SW480 (cell line): ENCODE results near the gene NDST1.

ENCODE experiments used
- DNase-seq: peaks from one replicate; pipeline ENCODE4 v3.0.0-alpha.2; 2016; ENCODE audit warnings: low spot score

The NDST1 gene

DNA sequence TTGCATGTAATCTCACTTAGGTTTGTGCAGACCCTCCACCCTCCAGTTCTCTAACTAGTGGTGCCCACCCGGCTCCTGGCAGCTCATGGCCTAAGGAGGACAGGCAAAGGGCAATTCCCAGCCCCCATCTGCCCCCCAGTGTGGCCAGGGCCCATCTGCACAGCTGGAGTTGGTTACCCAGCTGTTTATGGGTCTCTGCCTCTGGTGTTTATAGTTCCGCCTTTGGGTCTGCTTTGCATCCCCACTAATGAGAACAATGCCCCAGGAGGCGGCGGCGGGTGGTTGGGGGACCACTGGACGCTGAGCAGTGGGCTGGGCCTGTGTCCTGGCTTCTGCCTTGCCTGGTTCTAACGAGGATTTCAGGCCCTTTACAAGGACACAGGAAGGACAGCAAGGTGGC lies 62.4 kb downstream of the NDST1 start:
- DNase-seq, result no peak

DNA sequence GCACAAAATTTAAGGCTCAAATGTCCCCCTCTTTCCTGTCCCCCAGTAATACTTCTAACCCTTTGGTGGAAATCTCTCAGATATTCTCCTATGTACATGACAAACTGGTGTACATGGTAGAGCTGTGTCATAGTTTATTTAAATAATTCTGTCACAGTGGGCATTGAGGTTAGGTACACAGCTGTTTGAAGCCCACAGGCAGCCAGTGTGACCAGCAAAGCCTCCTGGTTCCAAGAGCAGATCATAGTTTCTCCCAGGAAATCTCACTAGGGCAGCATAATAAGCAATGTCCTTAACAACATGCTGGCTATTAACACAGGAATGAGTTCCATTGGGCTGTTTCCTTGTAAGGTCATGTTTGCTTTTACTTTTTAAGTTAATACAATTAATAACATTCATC lies 63.9 kb downstream of the NDST1 start:
- DNase-seq, result no peak

DNA sequence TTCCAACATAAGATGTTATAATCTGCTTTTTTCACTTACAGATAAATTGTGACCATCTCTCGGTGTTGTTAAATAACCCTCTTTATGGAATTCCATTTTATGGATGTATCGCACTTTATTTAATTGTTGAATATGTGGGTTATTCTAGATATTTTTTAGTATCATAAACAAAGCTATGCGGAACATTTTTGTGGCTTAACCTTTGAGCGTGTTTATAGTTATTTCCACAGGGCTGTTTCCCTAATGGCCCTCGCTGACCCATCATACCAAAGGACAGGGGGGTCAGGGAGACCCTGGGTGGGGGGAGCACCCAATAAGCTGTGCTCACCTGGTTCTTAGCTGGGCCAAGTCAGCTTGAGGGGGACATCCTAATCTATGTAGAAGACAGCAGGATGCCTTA lies 65.3 kb downstream of the NDST1 start:
- DNase-seq, result no peak

DNA sequence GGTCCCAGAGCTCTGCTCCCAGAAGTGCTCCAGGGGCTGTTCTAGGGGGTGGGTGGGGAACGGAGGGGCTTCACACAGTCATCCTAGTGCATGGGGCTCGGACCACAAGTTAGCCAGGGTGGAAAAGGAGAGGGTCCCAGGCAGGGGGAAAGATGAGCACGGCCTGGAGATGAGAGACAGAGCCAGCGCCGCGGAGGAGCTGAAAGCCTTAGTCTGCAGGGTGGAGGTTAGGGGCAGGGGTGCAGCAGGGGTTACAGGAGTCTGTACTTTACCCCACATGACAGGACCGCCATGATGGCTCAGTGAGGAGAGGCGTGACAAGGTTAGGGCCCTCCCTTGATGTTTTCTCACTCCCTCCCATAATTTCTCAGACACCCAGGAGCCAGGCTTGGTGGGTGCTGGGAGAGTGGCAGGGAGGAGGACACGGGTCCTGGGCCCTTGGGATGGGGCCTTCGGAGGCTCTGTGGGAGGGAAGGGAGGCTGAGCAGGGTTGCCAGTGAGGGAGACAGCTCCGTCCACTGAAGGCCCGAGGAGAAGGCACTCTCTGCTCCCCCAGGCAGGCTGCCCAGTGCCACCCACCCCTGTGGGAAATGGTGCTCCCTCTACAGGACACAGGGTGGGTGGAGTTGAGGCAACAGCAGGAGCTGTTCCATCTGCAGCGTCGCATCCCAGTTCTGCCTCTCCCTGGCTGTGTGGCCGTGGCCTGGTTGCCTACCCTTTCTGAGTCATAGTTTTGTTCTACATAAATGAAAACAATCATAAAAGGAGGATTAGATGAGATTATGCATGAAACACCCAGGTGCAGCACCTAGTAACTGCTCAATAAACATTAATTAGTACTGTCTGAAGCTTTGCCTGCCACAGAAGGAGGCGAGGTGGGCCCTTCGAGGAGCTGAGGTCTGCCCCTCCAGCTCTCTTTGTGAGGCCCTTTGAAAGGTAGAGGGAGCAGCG lies 66.2 kb downstream of the NDST1 start:
- DNase-seq, result no peak

DNA sequence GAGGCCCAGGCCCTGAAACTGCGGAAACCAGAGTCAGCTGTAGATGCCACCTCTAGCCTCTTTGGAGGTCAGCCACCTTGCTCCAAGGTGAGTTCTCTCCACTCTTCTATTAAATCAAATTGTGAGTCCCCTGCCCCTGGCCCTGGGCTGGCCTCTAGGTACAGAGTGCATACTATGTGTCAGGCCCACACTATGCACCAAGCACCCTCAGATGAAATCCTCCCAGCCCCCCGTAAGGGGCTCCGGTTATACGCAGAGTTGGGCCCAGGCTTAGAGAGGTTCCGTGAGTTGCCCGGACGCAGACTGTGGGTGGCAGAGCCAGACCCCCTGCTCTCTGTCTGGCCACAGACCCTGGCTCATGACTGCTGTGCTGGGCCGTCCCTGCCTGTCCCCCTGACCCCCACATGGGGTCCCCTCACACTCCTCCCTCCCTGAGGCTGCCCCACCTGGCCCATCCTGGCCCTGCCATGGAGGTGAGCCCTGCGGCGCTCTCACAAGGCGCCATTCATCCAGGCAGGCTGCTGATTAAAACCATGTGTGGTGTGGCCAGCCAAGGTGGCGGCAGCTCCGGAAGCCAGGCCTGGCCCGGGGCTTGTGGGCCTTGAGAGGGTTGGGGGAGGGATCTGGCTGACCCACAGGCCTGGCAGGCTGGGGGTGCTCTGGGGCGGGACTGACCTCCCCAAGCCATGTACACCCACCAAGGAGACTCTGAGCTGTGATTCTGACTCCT lies 67.1 kb downstream of the NDST1 start:
- DNase-seq, result no peak

DNA sequence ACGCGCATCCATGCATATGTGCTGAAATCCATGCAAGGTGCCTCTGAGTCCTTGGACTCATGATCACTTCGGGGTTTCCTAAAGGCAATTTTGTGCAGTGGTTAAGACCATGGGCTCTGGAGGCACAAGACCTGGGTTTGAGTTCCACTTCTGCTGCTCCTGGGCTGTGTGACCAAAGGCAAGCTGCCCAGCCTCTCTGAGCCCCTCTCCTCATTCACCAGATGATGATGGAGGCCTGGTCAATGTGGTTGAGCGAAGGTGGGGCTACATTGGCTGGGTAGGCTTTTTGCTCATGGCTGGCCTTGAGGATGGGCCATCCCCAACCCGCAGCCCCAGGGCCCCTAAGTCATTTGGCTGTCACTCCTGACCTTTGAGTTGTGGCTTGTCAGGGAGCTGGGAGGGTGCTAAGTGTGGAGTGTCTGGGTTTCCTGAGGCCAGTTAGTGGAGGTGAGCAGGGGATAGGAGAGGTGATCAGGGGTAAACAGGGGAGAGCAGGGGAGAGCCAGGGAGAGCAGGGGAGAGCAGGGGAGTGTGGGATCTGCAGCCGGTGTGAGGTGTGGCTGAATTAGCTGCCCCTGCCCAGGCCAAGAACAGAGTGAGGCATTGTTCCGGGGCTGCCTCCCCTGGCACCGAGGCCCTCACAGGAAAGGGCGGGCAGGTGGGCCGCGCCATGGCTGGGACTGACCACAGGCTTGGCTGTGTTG lies 68.0 kb downstream of the NDST1 start:
- peak; percentile 37 for DNase-seq

DNA sequence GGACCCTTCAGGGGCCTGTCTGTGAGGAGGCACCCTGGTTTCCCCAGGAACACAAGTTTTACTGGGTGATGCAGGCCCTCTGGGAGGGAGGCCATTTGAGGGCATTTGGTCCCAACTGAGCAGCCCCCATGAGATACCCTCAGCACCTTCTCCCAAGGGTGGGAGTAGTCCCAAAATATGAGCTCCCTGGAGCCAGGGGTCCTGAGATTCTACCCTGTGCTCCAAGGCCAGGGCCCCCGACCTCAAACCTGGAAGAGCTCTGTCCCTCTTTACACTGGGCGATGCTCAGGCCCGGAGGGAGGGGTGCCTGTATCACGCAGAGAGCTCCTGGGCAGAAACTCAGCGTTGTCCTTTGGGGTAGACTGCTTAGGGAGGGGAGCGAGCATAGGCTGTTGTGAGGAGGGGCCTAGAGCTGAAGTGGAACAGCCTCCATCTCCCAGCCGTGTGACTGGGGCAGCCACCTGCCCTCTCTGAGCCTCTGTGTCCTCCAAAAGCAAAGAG lies 68.6 kb downstream of the NDST1 start:
- no peak for DNase-seq

DNA sequence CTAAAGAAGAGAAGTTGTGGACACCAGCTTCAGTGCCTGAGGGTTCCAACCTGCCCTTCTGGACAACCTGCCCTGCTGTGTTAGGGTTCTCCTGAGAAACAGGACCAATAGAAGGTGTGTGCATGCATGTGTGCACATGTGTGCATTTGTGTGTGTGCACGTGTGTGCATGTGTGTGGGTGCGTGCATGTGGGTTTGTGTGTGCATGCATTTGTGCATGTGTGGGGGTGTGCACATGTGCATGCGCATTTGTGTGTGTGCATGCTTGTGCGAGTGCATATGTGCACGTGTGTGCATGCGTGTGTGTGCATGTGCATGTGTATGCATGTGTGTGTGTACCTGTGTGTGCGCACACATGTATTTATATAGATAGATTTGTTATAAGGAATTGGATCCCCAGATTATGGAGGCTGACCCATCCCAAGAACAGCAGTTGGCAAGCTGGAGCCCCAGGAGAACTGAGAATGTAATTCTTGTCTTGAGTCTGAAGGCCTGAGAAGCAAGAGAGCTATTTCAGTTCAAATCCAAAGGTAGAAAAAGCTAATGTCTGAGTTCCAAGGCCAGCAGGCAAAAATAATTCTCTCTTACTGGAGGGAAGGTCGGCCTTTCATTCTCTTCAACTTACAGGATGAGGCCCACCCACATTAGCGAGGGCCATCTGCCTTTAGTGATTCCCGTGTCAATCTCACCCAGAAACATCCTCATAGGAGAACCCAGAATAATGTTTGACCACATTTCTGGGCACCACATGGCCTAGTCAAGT lies 69.6 kb downstream of the NDST1 start:
- DNase-seq, result no peak

DNA sequence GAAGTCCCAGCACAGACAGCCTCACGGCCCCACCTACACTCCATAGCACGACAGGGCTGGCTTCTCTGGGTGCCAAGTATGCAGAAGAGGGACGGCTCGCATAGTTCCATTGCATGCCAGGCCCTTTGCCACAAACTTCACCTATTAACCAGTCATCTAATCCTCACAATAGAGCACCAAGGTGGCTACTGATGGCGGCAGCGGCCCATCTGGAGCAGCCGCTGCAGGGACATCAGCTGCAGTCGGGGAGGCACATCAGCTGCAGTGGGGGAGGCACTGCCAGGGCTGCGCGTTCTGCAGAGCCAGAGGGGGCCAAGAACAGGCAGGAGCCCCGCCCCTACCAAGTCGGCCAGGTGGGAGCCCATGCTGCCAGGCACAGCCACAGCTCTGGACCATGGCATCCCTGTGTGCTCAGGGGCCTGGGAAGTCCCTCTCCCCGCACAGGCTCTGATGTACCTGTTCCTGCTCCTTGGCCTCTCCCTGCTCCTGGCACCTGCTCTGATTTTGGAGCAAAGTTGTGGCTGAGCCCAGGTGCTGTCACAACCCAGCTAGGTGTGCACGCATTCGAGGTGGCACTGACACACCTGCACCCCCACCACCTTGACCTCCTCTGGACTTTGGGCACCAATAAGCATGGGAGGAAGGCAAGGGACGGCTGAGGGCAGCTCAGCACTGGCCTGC lies 71.0 kb downstream of the NDST1 start:
- DNase-seq, result no peak

DNA sequence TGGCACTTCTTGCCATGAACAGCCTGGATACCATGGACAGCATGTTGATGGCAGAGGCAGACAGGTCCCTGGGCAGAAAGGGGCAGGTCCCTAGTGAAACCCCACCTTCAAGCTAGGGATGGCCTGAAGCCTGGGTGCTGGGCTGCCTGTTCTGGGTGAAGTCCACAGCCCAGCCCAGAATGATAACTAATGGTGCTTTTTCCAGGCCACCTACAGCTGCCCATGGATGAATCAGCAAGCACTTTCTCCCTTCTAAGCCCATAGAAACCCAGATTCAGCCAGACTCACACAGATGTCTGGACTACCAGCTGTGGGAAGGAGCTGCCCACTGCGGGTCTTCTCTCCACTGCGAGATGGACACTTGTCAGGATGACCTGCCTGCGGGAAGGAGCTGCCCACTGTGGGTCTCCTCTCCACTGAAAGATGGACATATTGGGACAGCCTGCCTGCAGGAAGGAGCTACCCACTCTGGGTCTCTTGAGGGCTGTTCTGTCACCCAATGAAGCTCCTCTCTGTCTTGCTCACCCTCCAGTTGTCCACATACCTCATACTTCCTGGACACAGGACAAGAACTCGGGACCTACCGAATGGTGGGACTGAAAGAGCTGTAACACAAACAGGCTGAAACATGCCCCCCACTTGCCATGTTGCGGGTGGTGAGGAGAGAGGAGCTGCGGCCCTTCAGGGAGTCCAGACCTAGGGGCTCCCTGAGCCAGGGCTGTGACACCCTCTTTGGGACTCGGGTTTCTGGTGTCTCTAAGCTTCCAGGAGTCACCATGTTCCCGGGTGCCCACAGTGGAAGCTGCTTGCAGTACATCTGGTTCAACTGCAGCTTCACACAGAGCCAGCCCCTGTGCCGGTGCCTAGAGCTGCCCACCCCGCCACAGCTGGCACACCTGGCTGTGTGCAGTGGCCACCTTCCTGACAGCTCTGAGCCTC lies 71.8 kb downstream of the NDST1 start:
- no peak for DNase-seq

DNA sequence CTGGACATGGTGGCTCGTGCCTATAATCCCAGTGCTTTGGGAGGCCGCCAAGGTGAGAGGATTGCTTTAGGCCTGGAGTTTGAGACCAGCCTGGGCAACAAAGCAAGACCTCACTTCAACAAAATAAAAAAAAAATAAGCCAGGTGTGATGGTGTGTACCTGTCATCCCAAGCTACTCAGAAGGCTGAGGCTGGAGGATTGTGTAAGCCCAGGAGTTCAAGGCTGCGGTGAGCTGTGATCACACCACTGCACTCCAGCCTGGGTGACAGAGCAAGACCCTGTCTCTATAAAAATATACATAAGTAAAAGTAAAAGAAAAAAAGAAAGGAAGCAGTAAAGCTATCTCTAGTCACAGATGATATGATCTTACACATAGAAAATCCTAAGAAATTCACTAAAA lies 73.0 kb downstream of the NDST1 start:
- no peak for DNase-seq

DNA sequence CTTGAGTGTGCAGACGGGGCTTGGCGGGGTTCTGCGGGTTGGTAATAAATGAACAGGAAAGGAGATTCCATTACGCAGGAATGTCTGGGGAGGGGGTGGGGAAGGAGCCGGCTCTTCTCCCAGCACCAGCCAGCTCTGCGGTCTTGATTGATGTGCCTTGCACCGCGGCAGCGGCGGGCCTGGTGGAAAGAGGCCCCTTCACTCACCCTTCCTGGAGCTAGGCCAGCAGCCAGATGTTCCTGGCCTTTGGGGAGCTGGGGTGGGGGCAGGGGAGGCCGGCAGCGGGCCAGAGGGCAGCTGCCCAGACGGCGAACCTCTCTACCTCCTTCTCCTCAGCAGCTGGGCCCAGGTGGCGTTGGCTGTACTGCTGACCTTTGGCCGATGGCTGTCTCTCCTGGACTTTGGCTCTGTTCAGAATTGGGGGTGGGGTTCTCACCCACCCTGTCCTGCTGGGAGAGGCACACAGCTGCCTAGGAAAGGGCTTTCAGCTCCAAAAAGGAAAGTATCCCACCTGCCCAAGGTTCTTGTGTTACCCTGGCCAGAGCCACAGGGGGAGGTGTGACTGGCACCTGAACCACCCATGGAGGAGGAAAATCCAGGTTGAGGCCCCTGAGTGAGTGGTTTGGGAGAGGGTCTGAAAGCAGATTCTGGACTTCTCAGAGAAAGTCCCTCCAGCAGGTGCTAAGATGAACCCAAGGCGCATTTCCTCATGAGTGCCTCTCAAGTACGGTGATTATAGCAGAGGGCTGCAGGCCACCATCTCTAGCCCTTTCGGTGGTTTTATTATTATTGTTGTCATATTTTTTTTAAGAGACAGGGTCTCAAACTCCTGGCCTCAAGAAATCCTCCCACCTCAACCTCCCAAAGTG lies 74.5 kb downstream of the NDST1 start:
- DNase-seq, result peak; percentile 67

DNA sequence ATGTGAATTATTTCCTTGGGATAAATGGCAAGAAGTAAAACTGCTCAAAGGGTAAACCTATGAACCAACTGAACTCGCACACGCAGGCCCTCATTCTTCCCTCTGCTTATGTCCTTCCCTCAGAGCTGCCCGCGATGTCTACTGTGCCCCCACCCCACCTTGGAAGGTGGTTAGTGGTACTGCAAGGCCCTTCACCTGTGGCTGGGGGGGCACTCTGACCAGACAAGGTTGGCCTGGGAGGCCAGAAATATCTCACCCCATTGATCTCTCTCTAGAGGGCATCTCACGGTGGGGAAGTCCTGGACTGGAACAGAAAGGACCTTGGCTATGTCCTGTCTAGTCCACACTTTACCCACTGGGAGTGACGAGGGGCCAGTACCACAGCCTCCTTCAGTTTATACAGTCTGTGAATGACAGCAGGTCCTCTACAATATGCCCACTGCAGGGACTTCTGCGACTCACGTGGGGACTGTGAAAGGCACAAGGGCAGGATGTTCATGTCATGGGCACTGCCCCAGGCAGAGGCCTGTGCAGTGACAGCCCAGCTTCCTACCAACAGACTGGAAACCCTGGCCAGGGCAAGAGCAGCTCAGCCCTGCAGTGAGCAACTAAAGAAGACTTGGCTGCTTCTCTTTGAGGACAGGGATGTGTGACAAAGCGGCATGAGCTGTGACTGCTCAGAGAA lies 75.8 kb downstream of the NDST1 start:
- DNase-seq, result no peak

DNA sequence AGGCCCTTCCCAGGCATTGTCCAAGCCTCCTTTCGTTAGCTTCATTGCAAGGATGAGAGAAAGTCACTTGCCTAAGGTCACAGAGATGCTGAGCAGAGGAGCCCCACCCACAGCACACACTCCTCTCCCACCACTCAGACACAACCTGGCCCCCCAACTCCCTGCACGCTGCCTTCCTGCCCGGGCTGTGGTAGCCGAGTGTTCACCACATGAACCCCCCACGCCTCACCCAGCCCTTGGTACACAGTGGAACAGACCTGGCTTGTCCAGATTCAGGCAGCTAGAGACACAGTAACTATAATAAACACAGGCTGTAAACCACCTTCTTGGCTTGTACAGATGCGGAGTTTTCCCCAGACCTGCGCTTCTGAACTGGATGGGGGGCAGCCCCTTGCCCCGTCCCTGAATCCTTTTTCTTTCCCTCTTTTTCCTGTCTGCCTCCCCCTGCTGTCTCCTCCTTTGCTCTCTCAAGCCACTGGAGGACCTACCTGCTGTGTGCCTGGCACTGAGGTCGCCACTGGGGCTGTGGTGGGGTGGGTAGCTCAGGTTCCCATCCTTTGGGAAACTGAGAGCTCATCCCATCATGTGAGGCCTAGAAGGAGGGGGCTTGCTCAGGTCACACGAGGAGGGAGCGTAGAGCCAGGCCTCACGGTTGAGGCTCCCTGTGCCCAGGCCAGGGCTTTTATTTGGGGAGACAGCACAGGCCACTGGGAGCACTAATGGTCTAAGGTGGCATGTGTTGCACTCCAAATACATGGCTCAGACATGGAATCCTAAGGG lies 76.8 kb downstream of the NDST1 start:
- no peak for DNase-seq

DNA sequence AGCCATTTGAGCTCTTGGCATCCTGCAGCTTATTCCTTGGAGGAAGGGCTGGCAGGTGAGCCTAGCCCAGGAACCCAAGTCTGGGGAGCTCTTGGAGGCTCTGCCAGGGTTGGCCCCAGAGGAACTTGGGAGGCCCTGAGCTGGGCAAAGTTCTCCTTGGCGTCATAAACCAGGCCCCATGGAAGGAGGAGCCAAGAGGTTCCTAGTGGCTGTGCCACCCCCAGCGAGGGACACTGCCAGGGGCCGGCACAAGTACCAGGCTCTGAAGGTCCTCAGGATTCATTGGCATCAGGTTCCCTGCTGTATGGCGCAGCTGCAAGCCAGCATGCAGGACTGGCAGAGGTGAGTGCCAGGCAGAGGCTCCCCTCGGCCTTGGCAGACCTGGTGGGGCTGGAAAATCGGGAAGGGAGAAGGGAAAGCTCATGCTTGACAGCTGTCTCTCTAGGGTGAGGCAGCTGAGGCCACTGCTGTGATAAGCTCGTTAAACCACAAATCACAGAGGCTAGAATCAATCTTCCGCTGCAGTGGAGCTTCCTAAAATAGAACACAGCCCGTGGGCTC lies 77.9 kb downstream of the NDST1 start:
- no peak for DNase-seq

DNA sequence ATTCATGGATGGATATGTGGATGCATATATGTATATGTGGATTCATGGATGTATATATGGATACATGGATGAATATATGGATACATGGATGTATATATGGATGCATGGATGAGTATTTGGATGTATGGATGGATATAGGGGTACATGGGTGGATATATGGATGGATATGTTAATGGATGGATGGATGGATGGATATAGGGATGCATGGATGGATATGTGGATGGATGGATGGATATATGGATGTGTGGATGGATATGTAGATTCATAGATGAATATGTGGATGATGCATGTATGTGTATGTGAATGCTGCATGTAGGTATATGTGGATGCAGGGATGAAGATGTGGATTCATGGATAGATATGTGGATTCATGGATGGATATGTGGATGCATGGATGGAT lies 79.1 kb downstream of the NDST1 start:
- DNase-seq, result no peak

DNA sequence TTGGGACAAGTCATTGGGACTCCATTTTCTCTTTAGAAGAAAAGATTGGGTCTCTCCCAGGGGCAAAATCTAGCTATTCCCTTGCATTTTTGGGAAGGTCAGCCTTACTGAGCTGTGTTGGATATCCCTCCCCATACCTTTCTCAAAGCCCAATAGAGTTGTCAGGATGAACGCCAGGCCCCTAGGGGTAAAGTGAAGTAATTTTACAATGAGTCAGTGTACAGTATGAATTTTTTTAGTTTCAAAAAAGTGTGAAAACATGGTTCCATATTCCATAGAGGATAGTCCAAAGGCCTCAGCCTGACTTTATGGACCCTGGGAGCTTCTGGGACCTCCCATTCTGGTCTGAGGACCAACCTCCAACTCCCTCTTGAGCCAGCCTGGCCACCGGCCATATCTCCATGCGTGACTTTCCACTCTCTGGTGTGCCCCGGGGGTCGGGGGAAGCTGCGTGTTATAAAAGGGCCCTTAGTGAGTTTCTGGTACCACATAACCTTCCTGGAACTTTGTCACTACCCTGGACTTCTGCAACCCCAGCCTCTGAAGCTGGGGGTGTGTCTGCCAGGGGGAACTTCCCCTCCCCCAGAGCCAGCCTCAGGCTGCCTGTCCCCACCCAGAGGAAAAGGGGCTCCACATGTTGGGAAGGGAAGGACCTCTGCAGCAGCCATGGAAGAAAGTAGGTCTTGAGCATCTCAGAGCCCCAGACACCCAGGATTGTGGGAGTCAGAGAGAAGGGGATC lies 80.1 kb downstream of the NDST1 start:
- no peak for DNase-seq
